HG03558 (cell line): ENCODE data around the gene MANF.
"Not testable (repeated sequence)": the region's sequence is repeated elsewhere in the genome, so short reads cannot be mapped to it uniquely, and the experiment has no call there.

Experiments used
- ATAC-seq: cut with Tn5 transposase; IDR thresholded peaks from one replicate; pipeline ENCODE4 v1.9.1; 2021; ENCODE audit warnings: moderate number of reproducible peaks; ENCODE audit not compliant: unreplicated experiment; ENCODE audit errors: extremely low read depth

Gene MANF

DNA sequence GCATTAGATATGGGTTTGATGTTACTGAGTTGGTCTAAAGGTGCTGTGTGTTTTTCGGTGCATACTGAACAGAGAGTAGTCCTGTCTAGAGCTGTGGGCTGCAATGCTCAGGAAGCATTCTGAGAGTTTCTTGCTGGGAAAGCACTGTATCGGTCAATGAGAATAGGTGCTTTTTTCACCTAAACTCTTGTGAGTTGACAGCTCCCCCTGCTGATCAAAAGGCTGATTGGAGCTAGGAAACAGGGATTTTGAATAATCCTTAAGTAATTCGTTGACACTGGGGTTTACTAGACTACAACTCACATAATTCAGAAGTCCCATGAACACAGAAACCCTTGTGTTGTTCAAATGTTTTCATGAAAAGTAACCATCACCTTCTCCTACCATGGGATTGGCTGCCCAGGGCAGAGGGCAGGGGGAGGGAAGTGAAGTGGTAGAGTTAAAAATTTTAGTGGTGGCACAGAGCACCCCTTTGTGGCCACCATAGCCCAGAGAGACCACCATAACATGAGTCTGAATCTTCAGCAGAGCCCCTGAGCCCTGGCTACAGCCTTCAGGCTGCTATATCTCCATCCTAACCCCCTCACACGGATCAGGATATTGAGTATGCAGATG lies 13.0 kb upstream of the MANF start:
- no peak for ATAC-seq

DNA sequence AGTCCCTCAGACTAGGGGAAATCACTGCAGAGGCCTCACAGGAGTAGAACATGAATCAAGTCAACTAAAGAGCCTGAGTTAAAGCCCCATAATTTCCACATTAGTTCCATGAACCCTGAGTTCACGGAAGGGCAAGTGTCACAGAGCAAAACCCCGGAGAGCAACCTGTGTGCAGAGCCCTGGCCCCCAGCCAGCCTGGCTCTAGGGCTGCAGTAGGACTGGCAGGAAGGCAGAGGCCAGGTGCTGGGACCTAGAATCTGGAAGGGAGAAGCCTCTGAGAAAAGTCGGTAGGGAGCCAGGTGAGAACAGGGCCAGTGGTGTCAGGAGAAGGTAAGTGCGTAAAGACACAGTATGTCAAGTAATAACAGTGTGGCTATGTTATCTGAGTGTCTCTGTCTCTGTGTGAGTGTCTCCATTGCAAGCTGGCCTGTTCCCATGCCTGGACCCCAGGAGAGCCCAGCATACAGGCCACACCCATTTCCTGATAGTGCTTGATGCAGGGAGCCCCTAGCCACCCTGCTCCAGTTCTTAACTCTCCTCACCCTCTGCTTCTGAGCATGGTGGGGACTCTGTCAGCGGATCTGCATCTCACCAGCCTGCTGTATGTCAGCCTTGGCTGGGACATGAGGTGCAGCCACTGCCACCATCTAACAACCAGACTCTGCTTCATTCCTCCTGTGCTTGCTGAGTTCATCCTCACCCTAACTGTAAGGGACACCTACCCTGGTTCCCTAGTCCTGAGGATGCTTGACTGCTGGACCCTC lies 11.3 kb upstream of the MANF start:
- no peak for ATAC-seq

GRCh38 chr3:51374456-51374855 lies 10.6 kb upstream of the MANF start:
- no peak for ATAC-seq

DNA sequence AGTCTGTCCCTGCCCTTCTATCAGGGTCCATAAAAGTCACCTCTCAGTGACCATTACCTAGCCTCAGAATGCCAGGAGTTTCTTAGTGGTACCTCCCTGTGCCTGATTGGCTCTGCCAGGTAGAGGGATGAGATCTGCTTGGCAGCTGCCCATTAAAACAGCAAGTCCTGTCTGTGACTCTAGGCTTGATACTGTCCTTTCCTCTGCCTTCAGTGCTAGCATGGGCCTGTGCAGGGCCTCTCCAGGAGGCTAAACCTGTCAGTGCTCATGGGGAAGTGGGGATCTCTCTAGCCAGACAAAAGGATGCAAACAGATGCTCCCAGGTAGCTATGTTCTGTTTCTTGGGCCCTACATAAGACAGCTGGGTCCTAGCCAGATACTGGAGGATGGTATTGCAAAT lies 10.0 kb upstream of the MANF start:
- ATAC-seq, result no peak

- ATAC-seq, result no peak
Measured at GRCh38 chr3:51375571-51375970, 9.5 kb upstream of the MANF start.

DNA sequence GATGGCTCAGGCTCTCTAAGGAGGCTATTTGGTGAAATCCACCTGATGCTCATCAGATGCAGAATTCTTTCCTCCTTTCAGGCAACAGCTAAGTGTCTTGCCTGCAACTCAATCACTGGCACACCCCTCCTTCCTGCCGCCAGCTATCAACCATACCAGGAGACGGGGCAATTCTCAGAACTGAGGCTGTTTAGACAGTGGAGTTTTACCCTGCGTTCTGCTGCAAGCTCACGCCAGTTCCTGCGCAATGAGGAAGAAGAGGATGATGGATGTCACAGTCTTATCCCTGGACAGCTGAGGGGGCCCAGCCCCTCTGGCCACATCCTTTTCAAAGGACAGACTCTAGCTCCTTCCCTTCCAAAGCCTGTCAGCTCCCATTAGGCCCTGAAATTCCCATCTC lies 7.0 kb upstream of the MANF start:
- no peak for ATAC-seq

- ATAC-seq, result no peak
Measured at GRCh38 chr3:51378726-51379125, 6.4 kb upstream of the MANF start.

- ATAC-seq, result no peak
Measured at GRCh38 chr3:51379301-51379700, 5.8 kb upstream of the MANF start.

GRCh38 chr3:51379746-51380455 lies 5.2 kb upstream of the MANF start:
- ATAC-seq, result no peak

- no peak for ATAC-seq
Measured at GRCh38 chr3:51380601-51381332, 4.3 kb upstream of the MANF start.

GRCh38 chr3:51381333-51381705 lies 3.8 kb upstream of the MANF start:
- no peak for ATAC-seq

GRCh38 chr3:51382076-51382745 lies 2.9 kb upstream of the MANF start:
- no peak for ATAC-seq

- no peak for ATAC-seq
Measured at GRCh38 chr3:51382947-51383578, 2.0 kb upstream of the MANF start.

DNA sequence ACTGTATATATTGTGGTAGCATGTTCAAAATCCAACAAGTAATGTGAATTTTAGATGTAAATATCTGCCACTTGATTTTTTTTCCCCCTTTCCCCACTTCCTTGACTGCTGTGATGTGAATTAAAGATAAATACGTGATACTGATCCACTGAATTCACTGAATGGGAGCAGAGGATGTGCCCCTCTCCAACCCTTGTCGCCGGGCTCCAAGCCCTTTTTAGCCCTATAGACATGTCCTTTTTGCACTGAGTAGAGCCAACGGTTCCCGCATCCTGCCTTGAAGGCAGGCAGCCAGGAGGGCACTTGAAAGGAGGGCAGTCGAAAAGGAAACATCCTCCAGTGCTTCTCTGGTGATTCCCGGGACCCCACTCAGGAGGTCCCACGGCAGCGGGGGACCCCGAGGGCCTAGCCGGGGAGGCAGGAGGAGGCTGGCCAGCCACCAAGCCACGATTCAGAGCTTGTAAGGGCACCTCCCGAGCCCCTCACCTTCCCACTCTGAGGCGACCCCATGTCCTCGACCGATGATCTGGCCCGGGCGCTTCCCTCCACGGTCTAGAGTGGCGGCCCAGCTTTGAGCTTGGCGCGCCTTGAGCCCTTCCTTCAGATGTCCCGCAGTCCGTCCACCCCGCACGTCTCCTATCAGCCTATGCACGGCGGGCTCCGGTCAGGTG lies 901 bp upstream of the MANF start:
- ATAC-seq, result no peak

- ATAC-seq, result no peak
Measured at GRCh38 chr3:51385621-51386091, 565 bp downstream of the MANF start.

DNA sequence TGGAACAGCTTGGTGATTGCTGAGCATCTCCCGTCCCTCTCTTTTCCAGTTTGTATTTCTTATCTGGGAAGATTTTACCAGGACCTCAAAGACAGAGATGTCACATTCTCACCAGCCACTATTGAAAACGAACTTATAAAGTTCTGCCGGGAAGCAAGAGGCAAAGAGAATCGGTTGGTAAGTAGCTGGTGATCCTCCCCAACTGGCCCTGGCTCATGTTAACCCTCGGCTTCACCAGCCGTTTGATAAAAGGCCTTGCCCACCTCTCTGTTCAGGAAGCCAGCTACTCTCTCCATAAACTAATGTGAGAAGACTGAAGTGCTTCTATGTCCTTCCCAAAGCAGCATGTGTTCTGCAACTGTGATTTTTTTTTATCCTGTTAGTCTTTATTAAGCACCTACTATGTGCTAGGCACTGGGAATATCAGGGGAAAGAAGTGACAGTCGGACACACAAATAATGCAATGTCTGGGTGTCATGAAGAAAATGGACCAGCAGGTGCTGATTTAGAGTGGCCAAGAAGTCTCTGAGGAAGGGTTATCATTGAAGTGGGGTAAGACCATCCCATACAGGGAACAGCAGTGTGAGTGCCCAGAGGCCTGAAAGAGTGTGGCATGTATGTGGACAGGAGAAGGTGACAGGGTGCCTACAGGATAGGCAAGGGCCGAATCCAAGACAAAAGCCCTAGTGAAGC lies 1.2 kb downstream of the MANF start:
- no peak for ATAC-seq

GRCh38 chr3:51386852-51387229 lies 1.8 kb downstream of the MANF start:
- no peak for ATAC-seq

DNA sequence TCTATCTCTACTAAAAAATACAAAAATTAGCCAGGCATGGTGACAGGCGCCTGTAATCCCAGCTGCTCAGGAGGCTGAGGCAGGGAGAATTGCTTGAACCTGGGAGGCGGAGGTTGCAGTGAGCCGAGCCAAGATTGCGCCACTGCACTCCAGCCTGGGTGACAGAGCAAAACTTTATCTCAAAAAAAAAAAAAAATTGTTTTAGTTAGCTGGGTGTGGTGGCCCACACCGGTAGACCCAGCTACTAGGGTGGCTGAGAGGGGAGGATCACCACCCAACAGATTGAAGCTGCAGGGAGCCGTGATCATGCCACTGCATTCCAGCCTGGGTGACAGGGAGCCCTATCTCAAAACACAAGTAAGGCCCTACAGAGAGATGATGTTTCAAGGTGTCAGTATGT lies 2.2 kb downstream of the MANF start:
- not testable (repeated sequence) for ATAC-seq
